NT2/D1 (cell line): ENCODE results near the gene TNFRSF1B.

Source experiments
- DNase-seq: peaks from one replicate; pipeline ENCODE4 v3.0.0-alpha.2; 2011; ENCODE audit warnings: low read depth, low spot score
- H3K27me3 ChIP-seq: 2 replicates; pipeline ENCODE4 v1.6.0; 2011; ENCODE audit warnings: mild to moderate bottlenecking; ENCODE audit not compliant: insufficient read length, insufficient read depth
- H3K36me3 ChIP-seq: 2 replicates; pipeline ENCODE4 v1.6.1; 2011; ENCODE audit warnings: mild to moderate bottlenecking, low read length, mixed read lengths; ENCODE audit not compliant: insufficient read depth, insufficient read length
- H3K4me1 ChIP-seq: 2 replicates; pipeline ENCODE4 v1.5.1; 2011; ENCODE audit not compliant: insufficient read depth, insufficient read length
- H3K4me3 ChIP-seq: 2 replicates; pipeline ENCODE4 v1.5.1; 2011; ENCODE audit warnings: low read depth; ENCODE audit not compliant: insufficient read length
- H3K9ac ChIP-seq: 2 replicates; pipeline ENCODE4 v1.6.0; 2011; ENCODE audit warnings: low read depth; ENCODE audit not compliant: insufficient read length
- H3K9me3 ChIP-seq: 2 replicates; pipeline ENCODE4 v1.5.1; 2011; ENCODE audit warnings: mild to moderate bottlenecking, low read length; ENCODE audit not compliant: insufficient read depth
- SUZ12 ChIP-seq: IDR thresholded peaks from 2 replicates; pipeline ENCODE4 v1.6.1; 2011; ENCODE audit not compliant: insufficient read length, insufficient read depth; ENCODE audit errors: extremely low read depth
- YY1 ChIP-seq: IDR thresholded peaks from 2 replicates; pipeline ENCODE4 v1.6.1; 2011; ENCODE audit not compliant: insufficient read length, insufficient read depth
- ZNF274 ChIP-seq: IDR thresholded peaks from 2 replicates; pipeline ENCODE4 v1.6.1; 2011; ENCODE audit warnings: mild to moderate bottlenecking, low read depth, low read length

Gene TNFRSF1B

GRCh38 chr1:12142891-12143630 is 23.7 kb upstream of the TNFRSF1B start:
- TF ChIP-seq ZNF274: no peak
- Histone ChIP-seq H3K9ac (no peak overlapping the region), H3K4me1 (peaks cover 17% of the 10 kb centered on the region), H3K36me3 (peaks cover 28% of the 10 kb centered on the region), H3K9me3 (no peaks in the 10 kb centered on the region), H3K4me3 (no peak overlapping the region), H3K27me3 (no peaks in the 10 kb centered on the region)
- DNase-seq: no peak

DNA sequence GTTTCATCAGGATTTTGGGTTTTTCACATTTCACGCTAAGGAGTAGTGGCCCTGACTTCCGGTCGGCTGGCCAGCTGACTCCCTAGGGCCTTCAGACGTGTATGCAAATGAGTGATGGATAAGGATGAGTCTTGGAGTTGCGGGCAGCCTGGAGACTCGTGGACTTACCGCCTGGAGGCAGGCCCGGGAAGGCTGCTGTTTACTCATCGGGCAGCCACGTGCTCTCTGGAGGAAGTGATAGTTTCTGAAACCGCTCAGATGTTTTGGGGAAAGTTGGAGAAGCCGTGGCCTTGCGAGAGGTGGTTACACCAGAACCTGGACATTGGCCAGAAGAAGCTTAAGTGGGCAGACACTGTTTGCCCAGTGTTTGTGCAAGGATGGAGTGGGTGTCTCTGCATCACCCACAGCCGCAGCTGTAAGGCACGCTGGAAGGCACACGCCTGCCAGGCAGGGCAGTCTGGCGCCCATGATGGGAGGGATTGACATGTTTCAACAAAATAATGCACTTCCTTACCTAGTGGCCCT is 23.1 kb upstream of the TNFRSF1B start:
- DNase-seq: no peak
- no peak overlapping the region for H3K9ac ChIP-seq
- peaks cover 23% of the 10 kb centered on the region for H3K36me3 ChIP-seq
- no peaks in the 10 kb centered on the region for H3K9me3 ChIP-seq
- peaks cover 18% of the 10 kb centered on the region for H3K4me1 ChIP-seq
- TF ChIP-seq SUZ12 (no peak), YY1 (no peak), ZNF274 (no peak)
- no peaks in the 10 kb centered on the region for H3K27me3 ChIP-seq
- no peak overlapping the region for H3K4me3 ChIP-seq

DNA sequence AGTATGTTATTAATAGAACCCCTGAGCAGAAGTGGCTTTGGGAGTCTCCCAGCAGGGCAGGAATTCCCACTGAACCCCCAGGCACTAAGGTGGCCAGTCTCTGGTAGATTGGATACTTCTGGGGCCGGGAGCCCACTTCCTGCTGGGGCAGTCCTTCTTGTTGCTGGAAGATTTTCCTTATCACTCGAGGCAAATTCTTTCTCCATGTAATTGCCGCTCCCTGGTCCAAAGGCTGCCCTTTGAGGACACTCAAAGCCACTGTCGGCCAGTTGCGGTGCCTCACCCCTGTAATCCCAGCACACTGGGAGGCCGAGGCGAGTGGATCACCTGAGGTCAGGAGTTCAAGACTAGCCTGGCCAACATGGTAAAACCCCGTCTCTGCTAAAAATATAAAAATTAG is 22.6 kb upstream of the TNFRSF1B start:
- H3K27me3 ChIP-seq: no peaks in the 10 kb centered on the region
- H3K4me1 ChIP-seq: peaks cover 18% of the 10 kb centered on the region
- H3K36me3 ChIP-seq: peaks cover 18% of the 10 kb centered on the region
- no peak for DNase-seq
- H3K9me3 ChIP-seq: no peaks in the 10 kb centered on the region
- H3K9ac ChIP-seq: no peak overlapping the region
- no peak overlapping the region for H3K4me3 ChIP-seq
- TF ChIP-seq YY1 (no peak), ZNF274 (no peak), SUZ12 (no peak)

DNA sequence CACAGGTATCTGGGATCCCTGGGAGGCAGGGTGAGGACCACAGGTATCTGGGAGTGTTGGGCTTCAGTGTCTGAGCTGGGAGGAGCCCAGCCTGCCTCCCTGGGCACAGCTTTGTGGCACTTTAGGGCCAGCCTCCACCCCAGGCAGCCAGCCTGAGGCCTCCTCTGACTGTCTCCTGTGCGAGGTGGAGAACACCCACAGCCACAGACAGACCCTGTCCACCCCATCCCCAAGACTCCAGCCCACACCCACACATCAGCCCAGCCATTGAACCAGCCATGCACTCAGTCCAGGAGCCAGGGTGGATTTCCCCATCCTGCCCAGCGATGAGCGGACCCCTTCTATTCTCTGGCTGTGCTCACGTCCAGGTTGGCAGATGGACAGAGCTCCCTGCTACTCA is 21.8 kb upstream of the TNFRSF1B start:
- H3K4me1 ChIP-seq: peaks cover 18% of the 10 kb centered on the region
- no peak for TF ChIP-seq YY1
- TF ChIP-seq SUZ12: no peak
- TF ChIP-seq ZNF274: no peak
- H3K4me3 ChIP-seq: no peak overlapping the region

GRCh38 chr1:12145616-12146342 is 21.0 kb upstream of the TNFRSF1B start:
- H3K9me3 ChIP-seq: no peaks in the 10 kb centered on the region
- DNase-seq: no peak
- H3K27me3 ChIP-seq: no peaks in the 10 kb centered on the region
- no peak overlapping the region for H3K9ac ChIP-seq
- H3K4me3 ChIP-seq: no peak overlapping the region
- TF ChIP-seq YY1: no peak
- no peak for TF ChIP-seq SUZ12
- H3K4me1 ChIP-seq: peaks cover 16% of the 10 kb centered on the region
- peaks cover 15% of the 10 kb centered on the region for H3K36me3 ChIP-seq

More for the DNA sequence above, 21.8 kb upstream of the TNFRSF1B start:
- no peak for DNase-seq
- H3K9ac ChIP-seq: no peak overlapping the region
- no peaks in the 10 kb centered on the region for H3K9me3 ChIP-seq
- H3K36me3 ChIP-seq: peaks cover 15% of the 10 kb centered on the region
- no peaks in the 10 kb centered on the region for H3K27me3 ChIP-seq

DNA sequence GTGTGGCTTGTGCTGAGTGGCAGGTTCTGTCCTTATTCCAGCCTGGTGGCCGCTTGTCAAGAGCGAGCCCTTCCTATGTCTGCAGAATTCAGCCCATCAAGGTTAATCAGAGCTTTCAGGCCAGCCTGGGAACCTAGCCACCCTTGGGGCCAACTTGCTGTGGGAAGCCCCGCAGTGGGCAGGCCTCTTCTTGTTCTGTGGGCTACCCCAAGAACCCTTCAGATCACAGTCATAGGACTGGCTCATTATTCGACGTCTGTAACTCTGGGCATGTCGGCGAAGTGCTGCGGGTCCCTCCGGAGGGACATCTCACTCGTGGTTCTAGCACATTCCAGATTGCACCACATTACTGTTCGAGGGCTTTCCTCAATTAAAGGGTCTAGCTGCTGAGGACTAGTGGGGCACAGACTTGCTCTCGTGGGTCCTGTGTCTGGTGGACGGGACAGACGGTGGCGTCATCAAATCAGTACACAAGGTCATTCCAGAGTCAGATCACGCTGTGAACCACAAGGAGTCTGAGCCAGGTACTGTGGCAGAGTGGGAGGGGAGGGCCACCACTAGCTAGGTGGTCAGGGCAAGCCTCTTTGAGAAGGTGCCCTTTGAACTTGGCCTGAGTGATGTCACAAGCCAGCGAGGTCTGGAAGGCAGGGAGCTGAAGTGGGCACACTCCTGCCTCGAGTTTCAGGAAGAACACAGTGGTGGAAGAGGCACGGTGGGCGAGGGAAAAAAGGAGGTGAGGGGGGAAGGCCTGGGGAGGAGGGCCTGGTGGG is 20.3 kb upstream of the TNFRSF1B start:
- H3K9ac ChIP-seq: peak overlapping the region; percentile 36
- TF ChIP-seq SUZ12 (no peak), ZNF274 (no peak), YY1 (no peak)
- no peak overlapping the region for H3K4me3 ChIP-seq
- H3K9me3 ChIP-seq: no peaks in the 10 kb centered on the region
- no peaks in the 10 kb centered on the region for H3K27me3 ChIP-seq
- DNase-seq: no peak
- peaks cover 16% of the 10 kb centered on the region for H3K4me1 ChIP-seq
- peaks cover 15% of the 10 kb centered on the region for H3K36me3 ChIP-seq

- Histone ChIP-seq H3K4me3 (no peak overlapping the region), H3K36me3 (peaks cover 15% of the 10 kb centered on the region), H3K4me1 (peaks cover 13% of the 10 kb centered on the region), H3K9me3 (no peaks in the 10 kb centered on the region), H3K27me3 (no peaks in the 10 kb centered on the region), H3K9ac (peak overlapping the region; percentile 50)
- DNase-seq: no peak
- TF ChIP-seq YY1 (no peak), ZNF274 (no peak), SUZ12 (no peak)
These were observed 19.5 kb upstream of the TNFRSF1B start for GRCh38 chr1:12147201-12147701.
